ENCODE data around the gene TRIM62. TPM values are rescaled to one million over a fixed set of nuclear protein-coding genes. Genes with fewer than 3 reads are reported as not detected.

Gene TRIM62
- total RNA-seq, 4 donors from 2014 or later: 25.8 to 32.0 (median 29.9) TPM

DNA sequence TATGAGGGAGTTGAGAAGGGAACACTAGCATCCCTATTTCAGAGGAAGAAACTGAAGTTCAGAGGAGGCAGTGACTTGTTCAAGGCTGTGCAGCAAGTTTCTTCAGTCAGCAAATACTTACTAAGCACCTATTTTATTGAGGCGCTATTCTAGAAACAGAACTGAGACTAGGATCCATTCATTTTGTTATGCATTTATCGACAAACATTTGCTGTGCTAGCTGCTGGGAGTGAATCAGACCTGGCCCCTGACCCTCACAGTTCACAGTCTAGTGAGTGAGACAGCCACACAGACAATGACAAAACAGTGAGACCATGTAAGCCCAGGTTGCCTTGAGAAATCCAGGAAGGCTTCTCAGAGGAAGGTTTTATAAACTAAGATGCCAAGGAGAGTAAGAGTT lies 28.2 kb downstream of the TRIM62 start:
- intact Hi-C loops (cut with DNase I; ENCODE audit: low total_unique reads): no loop called here
- H3K4me3 ChIP-seq (ENCODE audit: low read depth, poor library complexity, severe bottlenecking): no peak overlapping the region
- no peak for DNase-seq (ENCODE audit: low spot score in 2 of 2)
- 93 to 96% methylated on average over 2 of the region's 2 CpGs for WGBS, 2 donors
- TF ChIP-seq, protein P1, sequence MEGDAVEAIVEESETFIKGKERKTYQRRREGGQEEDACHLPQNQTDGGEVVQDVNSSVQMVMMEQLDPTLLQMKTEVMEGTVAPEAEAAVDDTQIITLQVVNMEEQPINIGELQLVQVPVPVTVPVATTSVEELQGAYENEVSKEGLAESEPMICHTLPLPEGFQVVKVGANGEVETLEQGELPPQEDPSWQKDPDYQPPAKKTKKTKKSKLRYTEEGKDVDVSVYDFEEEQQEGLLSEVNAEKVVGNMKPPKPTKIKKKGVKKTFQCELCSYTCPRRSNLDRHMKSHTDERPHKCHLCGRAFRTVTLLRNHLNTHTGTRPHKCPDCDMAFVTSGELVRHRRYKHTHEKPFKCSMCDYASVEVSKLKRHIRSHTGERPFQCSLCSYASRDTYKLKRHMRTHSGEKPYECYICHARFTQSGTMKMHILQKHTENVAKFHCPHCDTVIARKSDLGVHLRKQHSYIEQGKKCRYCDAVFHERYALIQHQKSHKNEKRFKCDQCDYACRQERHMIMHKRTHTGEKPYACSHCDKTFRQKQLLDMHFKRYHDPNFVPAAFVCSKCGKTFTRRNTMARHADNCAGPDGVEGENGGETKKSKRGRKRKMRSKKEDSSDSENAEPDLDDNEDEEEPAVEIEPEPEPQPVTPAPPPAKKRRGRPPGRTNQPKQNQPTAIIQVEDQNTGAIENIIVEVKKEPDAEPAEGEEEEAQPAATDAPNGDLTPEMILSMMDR (IDR thresholded peaks at IDR 0.05): no peak
- no peak for TF ChIP-seq POLR2A (IDR thresholded peaks at IDR 0.05)

GRCh38 chr1:33152685-33153432 lies 29.0 kb downstream of the TRIM62 start:
- H3K4me3 ChIP-seq (ENCODE audit: low read depth, poor library complexity, severe bottlenecking): no peak overlapping the region
- intact Hi-C loops (cut with DNase I; ENCODE audit: low total_unique reads): no loop called here
- TF ChIP-seq POLR2A (IDR thresholded peaks at IDR 0.05): no peak
- TF ChIP-seq, protein P1 (IDR thresholded peaks at IDR 0.05): no peak
- peak in 1 of 2 donors; percentile 33 for DNase-seq (ENCODE audit: low spot score in 2 of 2)
- 58 to 91% methylated on average over 2 of the region's 2 CpGs for WGBS, 2 donors

DNA sequence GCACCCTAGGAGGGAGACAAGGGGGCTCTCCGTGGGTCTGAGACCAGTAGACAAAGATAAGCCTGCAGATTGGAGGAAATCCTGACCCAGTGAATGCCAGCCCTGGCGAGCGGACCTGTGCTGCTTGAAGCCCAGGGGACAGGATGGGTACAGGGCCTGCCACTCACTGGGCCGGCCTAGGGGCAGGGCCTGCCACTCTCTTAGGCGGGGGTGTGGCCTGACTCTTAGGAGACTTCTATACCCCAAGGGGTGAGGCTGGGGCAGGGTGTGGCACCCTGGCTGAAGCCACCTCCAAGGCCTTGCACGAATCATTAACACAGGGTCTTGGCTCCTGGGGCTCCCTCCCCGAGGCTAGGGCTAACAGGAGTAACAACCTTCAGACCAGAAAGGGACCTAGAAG lies 30.7 kb downstream of the TRIM62 start:
- TF ChIP-seq, protein P1 (IDR thresholded peaks at IDR 0.05): no peak
- TF ChIP-seq POLR2A (IDR thresholded peaks at IDR 0.05): no peak
- DNase-seq (ENCODE audit: low spot score in 2 of 2): no peak
- intact Hi-C loops (cut with DNase I; ENCODE audit: low total_unique reads): no loop called here
- no peak overlapping the region for H3K4me3 ChIP-seq (ENCODE audit: low read depth, poor library complexity, severe bottlenecking)
- 53 to 65% methylated on average over 4 to 7 of the region's 7 CpGs for WGBS, 2 donors

- no peak overlapping the region for H3K4me3 ChIP-seq (ENCODE audit: low read depth, poor library complexity, severe bottlenecking)
- 82 to 92% methylated on average over 4 of the region's 4 CpGs for WGBS, 2 donors
- no peak for DNase-seq (ENCODE audit: low spot score in 2 of 2)
- intact Hi-C loops (cut with DNase I; ENCODE audit: low total_unique reads): no loop called here
- no peak for TF ChIP-seq POLR2A (IDR thresholded peaks at IDR 0.05)
- TF ChIP-seq, protein P1 (IDR thresholded peaks at IDR 0.05): no peak
These were observed 31.3 kb downstream of the TRIM62 start for GRCh38 chr1:33150522-33150921.

DNA sequence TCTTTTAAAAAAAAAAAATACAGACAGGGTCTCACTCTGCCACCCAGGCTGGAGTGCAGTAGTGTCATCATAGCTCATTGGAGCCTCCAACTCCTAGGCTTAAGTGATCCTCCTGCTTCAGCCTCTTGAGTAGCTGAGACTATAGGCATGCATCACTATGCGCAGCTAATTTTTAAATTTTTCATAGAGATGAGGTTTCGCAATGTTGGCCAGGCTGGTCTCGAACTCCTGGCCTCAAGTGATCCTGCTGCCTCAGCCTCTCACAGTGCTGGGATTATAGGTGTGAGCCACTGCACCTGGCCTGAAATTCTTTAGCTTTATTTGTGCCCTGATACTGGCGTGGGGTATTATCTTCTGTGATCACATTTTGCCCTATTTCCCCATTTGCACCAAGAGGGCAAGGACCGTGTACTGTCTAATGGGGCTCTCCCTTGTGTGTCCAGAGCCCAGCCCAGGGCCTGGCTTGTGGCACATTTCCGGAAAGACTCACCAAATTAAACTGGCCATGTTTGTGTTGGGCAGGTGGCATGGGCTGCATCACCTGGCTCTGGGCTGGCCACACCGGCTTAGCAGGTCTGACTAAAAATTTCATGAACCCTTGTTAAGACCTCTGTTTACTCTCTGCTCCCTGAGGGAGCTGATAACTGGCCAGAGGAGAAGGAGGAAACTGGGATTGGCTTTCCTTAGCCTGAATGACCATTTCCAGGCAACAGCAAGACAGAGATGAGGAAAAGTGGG lies 32.2 kb downstream of the TRIM62 start:
- no peak for DNase-seq (ENCODE audit: low spot score in 2 of 2)
- H3K4me3 ChIP-seq (ENCODE audit: low read depth, poor library complexity, severe bottlenecking): no peak overlapping the region
- intact Hi-C loops (cut with DNase I; ENCODE audit: low total_unique reads): no loop called here
- WGBS, 2 donors: 86 to 92% methylated on average over 7 of the region's 7 CpGs
- TF ChIP-seq POLR2A (IDR thresholded peaks at IDR 0.05): no peak
- TF ChIP-seq, protein P1 (IDR thresholded peaks at IDR 0.05): no peak
